IPS-15b (cell line): ENCODE data around the gene QRFP.

Experiments used
- H3K27me3 ChIP-seq: one replicate; pipeline ENCODE4 v1.6.1; 2013; ENCODE audit warnings: low read length; ENCODE audit not compliant: control insufficient read depth, insufficient read depth
- H3K36me3 ChIP-seq: one replicate; pipeline ENCODE4 v1.6.1; 2013; ENCODE audit warnings: low read length; ENCODE audit not compliant: control insufficient read depth, insufficient read depth
- H3K4me1 ChIP-seq: one replicate; pipeline ENCODE4 v1.6.1; 2013; ENCODE audit warnings: mild to moderate bottlenecking, low read length; ENCODE audit not compliant: control insufficient read depth, insufficient read depth
- H3K4me3 ChIP-seq: one replicate; pipeline ENCODE4 v1.5.1; 2013; ENCODE audit warnings: low read depth, low read length
- H3K9ac ChIP-seq: one replicate; pipeline ENCODE4 v1.6.1; 2013; ENCODE audit warnings: low read depth, mild to moderate bottlenecking, low read length
- H3K9me3 ChIP-seq: one replicate; pipeline ENCODE4 v1.6.1; 2013; ENCODE audit warnings: mild to moderate bottlenecking, low read length; ENCODE audit not compliant: control insufficient read depth, insufficient read depth

Gene QRFP

GRCh38 chr9:130904070-130905044 lies 7.7 kb upstream of the QRFP start:
- H3K9ac ChIP-seq: no peak overlapping the region
- no peaks in the 10 kb centered on the region for H3K27me3 ChIP-seq
- H3K36me3 ChIP-seq: no peaks in the 10 kb centered on the region
- no peak overlapping the region for H3K4me3 ChIP-seq
- H3K9me3 ChIP-seq: no peaks in the 10 kb centered on the region
- no peaks in the 10 kb centered on the region for H3K4me1 ChIP-seq

GRCh38 chr9:130903194-130904069 lies 6.8 kb upstream of the QRFP start:
- H3K4me1 ChIP-seq: no peaks in the 10 kb centered on the region
- H3K4me3 ChIP-seq: no peak overlapping the region
- no peaks in the 10 kb centered on the region for H3K36me3 ChIP-seq
- H3K27me3 ChIP-seq: no peaks in the 10 kb centered on the region
- no peak overlapping the region for H3K9ac ChIP-seq
- H3K9me3 ChIP-seq: no peaks in the 10 kb centered on the region

- no peaks in the 10 kb centered on the region for H3K36me3 ChIP-seq
- H3K9me3 ChIP-seq: no peaks in the 10 kb centered on the region
- H3K27me3 ChIP-seq: no peaks in the 10 kb centered on the region
- H3K4me1 ChIP-seq: no peaks in the 10 kb centered on the region
- no peak overlapping the region for H3K4me3 ChIP-seq
- H3K9ac ChIP-seq: peak overlapping the region; percentile 3
Measured at GRCh38 chr9:130902204-130903185, 5.9 kb upstream of the QRFP start.

DNA sequence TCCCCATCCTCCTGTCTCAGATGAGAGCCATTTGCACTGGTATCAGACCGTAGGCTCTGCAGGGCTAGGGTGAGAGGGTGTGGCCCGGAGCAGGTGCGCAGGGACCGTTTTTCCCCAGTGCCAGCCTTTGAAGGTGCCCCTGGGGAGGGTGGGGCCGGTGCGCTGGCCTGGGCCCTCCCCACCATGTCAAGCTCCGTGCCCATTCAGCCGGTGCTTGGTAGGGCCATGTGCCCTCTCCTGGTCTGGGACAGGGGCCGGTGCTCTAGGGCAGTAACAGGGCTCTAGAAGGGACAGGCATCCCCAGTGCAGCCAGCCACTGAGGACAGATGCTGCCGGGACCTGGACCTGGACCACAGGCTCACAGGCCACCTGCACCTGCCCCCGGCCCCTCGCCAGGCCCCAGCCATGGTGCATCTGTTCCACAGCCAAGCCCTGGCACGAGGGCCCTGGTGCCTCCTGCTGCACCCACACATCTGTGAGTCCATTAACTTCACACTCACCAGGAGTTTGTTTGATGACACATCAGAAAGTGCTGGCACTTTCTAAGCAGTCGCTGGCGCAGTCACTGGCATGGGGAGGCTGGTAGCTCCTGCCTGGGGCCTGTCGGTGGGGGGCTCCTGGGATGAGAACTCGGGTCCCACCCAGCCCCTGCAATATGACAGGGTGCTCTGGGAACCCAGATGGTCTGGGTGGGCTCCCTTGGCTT lies 5.0 kb upstream of the QRFP start:
- Histone ChIP-seq H3K36me3 (no peaks in the 10 kb centered on the region), H3K4me3 (no peak overlapping the region), H3K4me1 (no peaks in the 10 kb centered on the region), H3K9me3 (no peaks in the 10 kb centered on the region), H3K27me3 (no peaks in the 10 kb centered on the region), H3K9ac (no peak overlapping the region)

DNA sequence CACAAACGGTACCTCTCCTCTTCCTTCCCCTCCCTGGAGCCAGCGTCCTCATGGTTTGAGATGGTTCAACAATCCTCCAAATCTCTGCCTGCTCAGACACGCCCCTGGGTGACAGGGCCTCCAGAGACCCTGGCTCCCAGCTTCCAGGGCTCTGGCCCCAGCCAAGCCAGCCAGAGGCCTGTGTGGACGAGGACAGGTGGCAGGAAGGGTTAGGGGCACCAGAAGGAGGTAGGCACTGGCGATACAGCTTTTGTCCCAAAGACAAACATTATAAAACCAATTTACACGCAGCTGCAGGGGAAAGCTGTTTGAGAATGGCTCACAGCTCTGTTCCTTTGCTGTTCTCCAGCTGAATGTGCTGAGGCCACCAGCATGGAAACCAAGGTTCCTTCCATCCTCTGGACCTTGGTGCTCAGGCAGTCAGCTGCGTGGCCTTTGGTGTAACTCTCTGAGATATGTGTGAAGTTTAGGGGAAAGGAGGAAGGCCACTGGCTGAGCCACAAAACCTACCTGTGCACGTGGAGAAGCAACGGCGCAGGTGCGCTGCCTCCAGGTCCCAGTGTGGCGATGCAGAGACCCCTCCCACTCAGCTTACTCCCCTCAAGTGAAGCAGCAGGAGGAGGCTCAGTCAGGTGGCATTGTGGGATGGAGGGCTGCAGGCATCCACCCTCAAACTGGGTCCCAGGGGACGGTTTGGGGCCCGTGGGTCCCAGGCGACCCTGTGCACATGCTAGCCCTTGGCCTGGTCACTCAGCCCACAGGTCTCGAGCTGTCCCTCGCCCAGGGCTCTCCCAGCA lies 4.3 kb upstream of the QRFP start:
- H3K9me3 ChIP-seq: no peaks in the 10 kb centered on the region
- no peaks in the 10 kb centered on the region for H3K27me3 ChIP-seq
- no peaks in the 10 kb centered on the region for H3K36me3 ChIP-seq
- no peaks in the 10 kb centered on the region for H3K4me1 ChIP-seq
- H3K4me3 ChIP-seq: no peak overlapping the region
- H3K9ac ChIP-seq: no peak overlapping the region

DNA sequence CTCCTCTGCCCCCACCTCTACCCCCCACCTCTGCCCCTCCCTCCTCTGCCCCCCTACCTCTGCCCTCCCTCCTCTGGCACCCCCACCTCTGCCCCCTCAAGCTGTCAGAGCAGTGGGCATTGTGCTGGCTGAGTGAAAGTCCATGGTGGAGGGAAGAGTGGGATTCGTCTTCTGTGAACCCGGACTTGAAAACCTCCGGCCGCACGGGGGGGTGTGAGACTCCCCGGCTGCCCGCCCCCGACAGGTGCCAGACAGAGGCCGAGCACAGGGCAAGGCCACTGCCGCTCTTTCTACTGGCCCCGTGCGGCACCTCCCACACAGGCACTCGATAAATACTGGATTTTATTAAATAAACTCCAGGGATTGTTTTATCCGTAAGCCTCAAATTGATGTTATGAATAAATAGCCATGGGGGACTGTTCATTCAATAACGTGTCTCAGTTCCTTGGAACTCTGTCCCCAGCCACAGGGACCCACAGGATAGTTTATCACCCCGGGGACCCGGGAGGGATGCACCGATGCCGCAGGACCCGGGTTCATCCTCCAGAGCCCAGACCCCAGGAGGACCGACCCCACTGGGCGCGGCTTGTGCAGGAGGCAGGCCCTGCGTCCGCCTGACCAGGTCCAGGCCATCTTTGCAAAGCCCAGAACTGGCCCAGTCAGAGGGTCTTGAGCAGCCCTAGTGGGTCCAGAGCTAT lies 2.6 kb upstream of the QRFP start:
- no peak overlapping the region for H3K4me3 ChIP-seq
- H3K27me3 ChIP-seq: no peaks in the 10 kb centered on the region
- H3K9ac ChIP-seq: no peak overlapping the region
- no peaks in the 10 kb centered on the region for H3K36me3 ChIP-seq
- no peaks in the 10 kb centered on the region for H3K9me3 ChIP-seq
- no peaks in the 10 kb centered on the region for H3K4me1 ChIP-seq

DNA sequence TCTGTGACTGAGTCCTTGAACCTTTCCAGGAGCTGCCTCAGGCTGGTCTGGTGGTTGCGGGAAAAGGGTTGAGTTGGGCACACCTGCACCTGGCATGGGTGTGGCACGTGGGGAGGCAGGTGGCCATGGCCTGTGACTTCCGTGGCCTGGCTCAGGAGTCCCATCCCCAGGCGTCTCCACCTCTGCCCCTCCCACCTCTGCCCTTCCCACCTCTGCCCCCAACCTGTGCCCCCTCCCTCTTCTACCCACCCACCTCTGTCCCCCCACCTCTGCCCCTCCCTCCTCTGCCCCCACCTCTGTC lies 1.9 kb upstream of the QRFP start:
- no peak overlapping the region for H3K9ac ChIP-seq
- H3K4me1 ChIP-seq: no peaks in the 10 kb centered on the region
- no peaks in the 10 kb centered on the region for H3K36me3 ChIP-seq
- no peaks in the 10 kb centered on the region for H3K27me3 ChIP-seq
- H3K4me3 ChIP-seq: no peak overlapping the region
- H3K9me3 ChIP-seq: no peaks in the 10 kb centered on the region

DNA sequence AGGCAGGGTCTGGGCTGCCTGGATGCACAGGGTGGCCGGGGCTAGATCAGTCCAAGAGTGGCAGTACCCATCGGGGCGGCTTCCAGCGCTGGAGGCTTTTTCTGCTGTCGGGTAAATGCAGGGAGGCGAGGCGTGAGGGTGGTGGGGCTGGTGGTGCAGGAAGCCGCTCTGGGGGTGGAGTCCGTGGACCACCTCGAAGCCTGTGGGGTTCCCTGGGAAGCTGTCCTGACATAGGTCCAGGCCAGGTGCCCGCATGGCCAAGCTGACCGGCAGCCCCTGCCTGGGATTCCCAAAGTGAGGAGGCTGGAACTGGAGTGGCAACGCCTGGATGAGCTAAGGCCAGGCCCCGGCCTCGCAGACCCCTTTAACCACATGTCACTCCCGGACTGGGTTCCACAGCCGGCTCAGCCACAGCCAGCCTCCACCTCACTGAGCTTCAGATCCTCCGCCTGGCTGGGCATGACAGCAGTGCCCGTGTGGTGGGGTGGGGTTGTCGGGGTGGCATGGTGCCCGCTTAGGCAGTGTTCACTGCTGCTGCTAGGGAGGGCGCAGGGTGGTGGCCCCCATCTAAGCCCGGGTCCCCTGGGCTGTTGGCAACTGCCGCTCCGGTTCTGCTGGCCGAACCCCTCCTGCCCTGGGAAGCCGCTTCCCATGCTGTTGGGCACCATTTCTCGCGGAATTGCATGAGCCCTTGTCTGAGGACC lies 1.4 kb upstream of the QRFP start:
- no peak overlapping the region for H3K9ac ChIP-seq
- H3K4me3 ChIP-seq: no peak overlapping the region
- no peaks in the 10 kb centered on the region for H3K4me1 ChIP-seq
- H3K36me3 ChIP-seq: peaks cover under 1% of the 10 kb centered on the region
- H3K9me3 ChIP-seq: no peaks in the 10 kb centered on the region
- no peaks in the 10 kb centered on the region for H3K27me3 ChIP-seq

DNA sequence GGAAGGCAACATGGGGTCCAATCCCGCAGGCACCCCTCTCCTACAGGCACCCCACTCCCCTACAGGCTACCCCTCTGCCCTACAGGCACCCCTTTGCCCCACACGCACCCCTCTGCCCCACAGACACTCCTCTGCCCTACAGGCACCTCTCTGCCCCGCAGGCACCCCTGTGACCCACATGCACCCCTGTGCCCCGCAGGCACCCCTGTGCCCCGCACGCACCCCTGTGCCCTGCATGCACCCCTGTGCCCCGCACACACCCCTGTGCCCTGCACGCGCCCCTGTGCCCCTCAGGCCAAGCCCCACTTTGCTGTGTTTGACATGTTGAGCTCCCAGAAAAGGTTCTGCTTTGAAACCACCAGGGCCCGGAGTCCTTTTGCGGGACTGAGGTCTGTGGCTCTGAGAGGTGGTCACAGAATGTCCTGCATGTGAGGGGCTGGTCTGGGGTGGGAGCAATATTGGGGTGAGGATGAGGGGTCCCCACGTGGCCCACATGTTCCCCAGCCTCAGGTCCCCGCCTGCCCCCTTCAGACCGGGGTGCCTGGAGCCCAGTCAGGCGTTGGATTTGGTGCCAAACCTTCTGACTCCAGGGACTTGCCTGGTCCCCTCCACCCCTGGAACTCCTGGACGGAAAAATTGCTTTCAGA lies 616 bp upstream of the QRFP start:
- H3K4me3 ChIP-seq: no peak overlapping the region
- H3K27me3 ChIP-seq: no peaks in the 10 kb centered on the region
- peaks cover 2% of the 10 kb centered on the region for H3K36me3 ChIP-seq
- no peaks in the 10 kb centered on the region for H3K9me3 ChIP-seq
- H3K4me1 ChIP-seq: no peaks in the 10 kb centered on the region
- H3K9ac ChIP-seq: no peak overlapping the region
